ENCODE measurements around the gene ACO1.

DNA sequence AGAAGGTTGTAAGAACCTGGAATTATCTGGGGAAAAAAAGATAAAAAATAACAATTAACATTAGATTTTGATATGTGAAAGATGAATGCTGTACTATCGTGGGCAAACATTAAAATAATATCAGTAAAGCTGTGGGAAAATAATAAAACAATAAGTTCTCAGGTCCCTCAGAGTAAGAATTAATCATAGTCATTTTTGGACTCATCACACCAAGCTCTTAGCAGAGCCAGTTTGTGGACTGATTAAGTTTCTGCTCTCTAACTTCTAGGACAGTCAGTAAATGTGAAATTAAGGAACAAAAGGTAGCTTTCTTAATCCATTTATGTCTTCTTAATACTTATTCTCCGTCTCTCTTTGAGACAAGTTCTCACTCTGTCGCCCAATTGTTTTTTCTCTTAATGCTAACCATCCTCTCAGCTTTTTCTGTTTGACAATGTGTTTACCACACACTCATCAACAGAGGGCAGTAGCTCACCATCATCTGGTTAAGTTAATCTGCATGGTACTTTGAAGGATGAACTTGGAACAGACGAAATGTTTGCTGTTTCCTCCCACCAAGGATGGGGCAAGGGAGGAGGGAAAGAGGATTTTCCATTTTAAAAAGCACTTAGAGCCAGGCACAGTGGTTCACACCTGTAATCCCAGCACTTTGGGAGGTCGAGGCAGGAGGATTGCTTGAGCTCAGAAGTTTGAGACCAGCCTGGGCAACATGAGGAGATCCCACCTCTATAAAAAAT, 5.3 kb upstream of the ACO1 start:
- TF ChIP-seq, protein P1, sequence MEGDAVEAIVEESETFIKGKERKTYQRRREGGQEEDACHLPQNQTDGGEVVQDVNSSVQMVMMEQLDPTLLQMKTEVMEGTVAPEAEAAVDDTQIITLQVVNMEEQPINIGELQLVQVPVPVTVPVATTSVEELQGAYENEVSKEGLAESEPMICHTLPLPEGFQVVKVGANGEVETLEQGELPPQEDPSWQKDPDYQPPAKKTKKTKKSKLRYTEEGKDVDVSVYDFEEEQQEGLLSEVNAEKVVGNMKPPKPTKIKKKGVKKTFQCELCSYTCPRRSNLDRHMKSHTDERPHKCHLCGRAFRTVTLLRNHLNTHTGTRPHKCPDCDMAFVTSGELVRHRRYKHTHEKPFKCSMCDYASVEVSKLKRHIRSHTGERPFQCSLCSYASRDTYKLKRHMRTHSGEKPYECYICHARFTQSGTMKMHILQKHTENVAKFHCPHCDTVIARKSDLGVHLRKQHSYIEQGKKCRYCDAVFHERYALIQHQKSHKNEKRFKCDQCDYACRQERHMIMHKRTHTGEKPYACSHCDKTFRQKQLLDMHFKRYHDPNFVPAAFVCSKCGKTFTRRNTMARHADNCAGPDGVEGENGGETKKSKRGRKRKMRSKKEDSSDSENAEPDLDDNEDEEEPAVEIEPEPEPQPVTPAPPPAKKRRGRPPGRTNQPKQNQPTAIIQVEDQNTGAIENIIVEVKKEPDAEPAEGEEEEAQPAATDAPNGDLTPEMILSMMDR (IDR thresholded peaks at IDR 0.05), result peak; percentile 63 to 82 (median 72)
- TF ChIP-seq POLR2A (IDR thresholded peaks at IDR 0.05), result no peak
- no peak for TF ChIP-seq POLR2AphosphoS5 (IDR thresholded peaks at IDR 0.05)
